GM23248 (cell line): ENCODE data around the gene HRC.

ENCODE experiments used
- EZH2 ChIP-seq: fragments of 200-600 bp; sonication (generic); IDR thresholded peaks from 2 replicates; pipeline ENCODE4 v1.6.1; 2018; ENCODE audit warnings: antibody characterized with exemption, mild to moderate bottlenecking; ENCODE audit not compliant: insufficient read depth, poor library complexity, severe bottlenecking
- EZH2phosphoT487 ChIP-seq: fragments of 200-600 bp; sonication (generic); IDR thresholded peaks from 2 replicates; pipeline ENCODE4 v1.6.1; 2018; ENCODE audit warnings: antibody characterized with exemption, moderate library complexity, mild to moderate bottlenecking, low read depth; ENCODE audit not compliant: insufficient read depth

GRCh38 chr19:49116544-49116943 is 38.7 kb downstream of the HRC start:
- TF ChIP-seq EZH2 (no peak), EZH2phosphoT487 (no peak)
